ENCODE results near the gene STAT4. TPM values are rescaled to one million over a fixed set of nuclear protein-coding genes. Genes with fewer than 3 reads are reported as not detected.

Gene STAT4
- polyA plus RNA-seq, 1 donor (not counting 4 experiments of a cell fraction or from before 2014, with no cell fraction given): 2.0 TPM

DNA sequence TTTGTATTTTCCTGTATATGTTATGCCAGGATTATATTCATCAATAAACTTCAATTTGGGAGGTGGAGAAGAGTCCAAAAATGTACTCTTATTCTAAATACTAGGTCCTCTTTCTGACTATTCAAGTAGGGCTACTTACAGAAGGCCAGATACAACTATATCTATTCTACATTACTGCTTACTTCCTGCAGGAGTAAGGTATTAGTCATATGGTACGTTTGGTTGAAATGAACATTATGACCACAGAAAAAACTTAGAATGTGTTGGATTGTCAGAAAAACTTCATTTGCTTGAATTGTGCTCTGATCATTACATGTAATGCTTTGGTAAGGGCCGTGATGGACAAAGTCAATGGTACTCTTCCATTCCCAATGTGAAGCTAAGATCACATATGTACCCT, 35.0 kb downstream of the STAT4 start:
- dilution Hi-C loops (cut with MboI; ENCODE audit: extremely low pct_ligation_motif_present, low sequenced_read_pairs): no loop called here
- Histone ChIP-seq H3K27me3 (ENCODE audit: control insufficient read depth, extremely low read depth, insufficient read depth, low read length) (peaks cover 4% of the 10 kb centered on the region), H3K9ac (ENCODE audit: control insufficient read depth, extremely low read depth, insufficient read depth, low read length) (no peak overlapping the region), H2AFZ (ENCODE audit: control insufficient read depth, low read length) (no peak overlapping the region), H3K36me3 (ENCODE audit: control insufficient read depth in 2 of 2, extremely low read depth in 1 of 2, insufficient read depth in 2 of 2, low read length in 2 of 2) (no peaks in the 10 kb centered on the region), H3K4me3 (ENCODE audit: control insufficient read depth in 2 of 3, extremely low read depth in 1 of 3, insufficient read depth in 2 of 3, low read depth in 1 of 3, low read length in 3 of 3) (no peak overlapping the region), H3K79me2 (ENCODE audit: control insufficient read depth, insufficient read depth, low read length) (no peaks in the 10 kb centered on the region), H3K9me3 (ENCODE audit: control insufficient read depth, low read depth, low read length) (no peaks in the 10 kb centered on the region), H3K4me1 (ENCODE audit: control insufficient read depth, extremely low read depth, insufficient read depth, low read length) (peaks cover 4% of the 10 kb centered on the region), H4K20me1 (ENCODE audit: control insufficient read depth, extremely low read depth, insufficient read depth, low read length) (no peaks in the 10 kb centered on the region), H3K27ac (ENCODE audit: control insufficient read depth, insufficient read depth, low read length) (no peak overlapping the region), H3K4me2 (ENCODE audit: control insufficient read depth, extremely low read depth, insufficient read depth, low read depth, low read length) (no peak overlapping the region), H3K9me1 (ENCODE audit: control insufficient read depth, extremely low read depth, insufficient read depth, low read length) (no peaks in the 10 kb centered on the region)
- TF ChIP-seq EZH2 (IDR thresholded peaks at IDR 0.05; ENCODE audit: low read length) (no peak), CTCF (optimal IDR thresholded peaks at IDR 0.05 in 1 of 3, IDR thresholded peaks at IDR 0.05 in 1 of 3, conservative IDR thresholded peaks at IDR 0.05 in 1 of 3; ENCODE audit: extremely low read depth in 1 of 3, insufficient read depth in 2 of 3, low read length in 3 of 3) (no peak)
- peak; percentile 65 for FAIRE-seq
- no peak for DNase-seq (ENCODE audit: low read depth, low spot score)

- Histone ChIP-seq H3K79me2 (ENCODE audit: control insufficient read depth, insufficient read depth, low read length) (no peaks in the 10 kb centered on the region), H3K4me2 (ENCODE audit: control insufficient read depth, extremely low read depth, insufficient read depth, low read depth, low read length) (no peak overlapping the region), H3K27me3 (ENCODE audit: control insufficient read depth, extremely low read depth, insufficient read depth, low read length) (peaks cover 4% of the 10 kb centered on the region), H3K36me3 (ENCODE audit: control insufficient read depth in 2 of 2, extremely low read depth in 1 of 2, insufficient read depth in 2 of 2, low read length in 2 of 2) (no peaks in the 10 kb centered on the region), H4K20me1 (ENCODE audit: control insufficient read depth, extremely low read depth, insufficient read depth, low read length) (no peaks in the 10 kb centered on the region), H3K9me1 (ENCODE audit: control insufficient read depth, extremely low read depth, insufficient read depth, low read length) (no peaks in the 10 kb centered on the region), H2AFZ (ENCODE audit: control insufficient read depth, low read length) (no peak overlapping the region), H3K27ac (ENCODE audit: control insufficient read depth, insufficient read depth, low read length) (no peak overlapping the region), H3K4me3 (ENCODE audit: control insufficient read depth in 2 of 3, extremely low read depth in 1 of 3, insufficient read depth in 2 of 3, low read depth in 1 of 3, low read length in 3 of 3) (no peak overlapping the region), H3K4me1 (ENCODE audit: control insufficient read depth, extremely low read depth, insufficient read depth, low read length) (peaks cover 4% of the 10 kb centered on the region), H3K9me3 (ENCODE audit: control insufficient read depth, low read depth, low read length) (no peaks in the 10 kb centered on the region), H3K9ac (ENCODE audit: control insufficient read depth, extremely low read depth, insufficient read depth, low read length) (no peak overlapping the region)
- DNase-seq (ENCODE audit: low read depth, low spot score): peak; percentile 26
- FAIRE-seq: peak; percentile 53
- TF ChIP-seq EZH2 (IDR thresholded peaks at IDR 0.05; ENCODE audit: low read length) (no peak), CTCF (optimal IDR thresholded peaks at IDR 0.05 in 1 of 3, IDR thresholded peaks at IDR 0.05 in 1 of 3, conservative IDR thresholded peaks at IDR 0.05 in 1 of 3; ENCODE audit: extremely low read depth in 1 of 3, insufficient read depth in 2 of 3, low read length in 3 of 3) (no peak)
- dilution Hi-C loops (cut with MboI; ENCODE audit: extremely low pct_ligation_motif_present, low sequenced_read_pairs): no loop called here
Observed at GRCh38 chr2:191115391-191115790, 35.4 kb downstream of the STAT4 start.

Data from keratinocyte (primary cell).